Activated CD8-positive, alpha-beta T cell treated with anti-CD3 and anti-CD28 coated beads for 36 hours (primary cell): ENCODE data around the gene RAB1B. TPM values are rescaled to one million over a fixed set of nuclear protein-coding genes. Genes with fewer than 3 reads are reported as not detected.

ENCODE experiments used
- ATAC-seq: fragments of 200-7000 bp; cut with Tn5 transposase; one replicate; pipeline ENCODE4 v1.10.0; 2021; ENCODE audit warnings: mild to moderate bottlenecking, moderate library complexity
- CTCF ChIA-PET: fragments of 350-600 bp; sonication (Branson Sonifier 250); formaldehyde crosslinking; loops from one replicate; lab custom pipeline; 2021; ENCODE audit warnings: antibody characterized with exemption; lab: Charles Lee
- POLR2A ChIA-PET: fragments of 350-600 bp; sonication (Branson Sonifier 250); formaldehyde crosslinking; loops from one replicate; lab custom pipeline; 2021; ENCODE audit warnings: antibody characterized with exemption; lab: Charles Lee
- DNase-seq: peaks from one replicate; pipeline ENCODE4 v3.0.0-alpha.2; 2020
- H3K27ac Mint-ChIP-seq: one replicate; pipeline ENCODE4 v1.8.0; 2021; ENCODE audit warnings: mild to moderate bottlenecking, mixed read lengths
- H3K27me3 Mint-ChIP-seq: one replicate; pipeline ENCODE4 v1.8.0; 2021; ENCODE audit warnings: mixed read lengths
- H3K36me3 Mint-ChIP-seq: one replicate; pipeline ENCODE4 v1.8.0; 2021; ENCODE audit warnings: low read depth, mixed read lengths
- H3K4me1 Mint-ChIP-seq: one replicate; pipeline ENCODE4 v1.8.0; 2021; ENCODE audit warnings: low read depth, mixed read lengths
- H3K4me3 Mint-ChIP-seq: one replicate; pipeline ENCODE4 v1.8.0; 2021; ENCODE audit warnings: mild to moderate bottlenecking, moderate library complexity, mixed read lengths
- H3K9me3 Mint-ChIP-seq: one replicate; pipeline ENCODE4 v1.8.0; 2021; ENCODE audit warnings: mixed read lengths
- CTCF ChIP-seq: fragments of 200-600 bp; IDR thresholded peaks from one replicate; pipeline ENCODE4 v1.8.0; 2022; ENCODE audit warnings: antibody characterized with exemption, mild to moderate bottlenecking
- intact Hi-C: fragments of 100-400 bp; cut with micrococcal nuclease; formaldehyde crosslinking; loops from one replicate; pipeline ENCODE4 v1.10.0; 2022
- total RNA-seq, 2 experiments: library from RNA; stranded (reverse); gene quantifications; one replicate each; pipeline ENCODE4 v1.2.3, GENCODE V29; 2021

Gene RAB1B
- total RNA-seq, 2 experiments from 2014 or later: 97.9 to 98.2 TPM

GRCh38 chr11:66311965-66312548 lies 43.6 kb downstream of the RAB1B start:
- Mint-ChIP-seq H3K36me3 (peaks cover 7% of the 10 kb centered on the region), H3K27ac (peak overlapping the region; percentile 97), H3K4me3 (peak overlapping the region; percentile 80), H3K27me3 (no peaks in the 10 kb centered on the region), H3K4me1 (peaks cover 26% of the 10 kb centered on the region), H3K9me3 (no peaks in the 10 kb centered on the region)
- ChIA-PET CTCF (interaction anchor here (0.5 to 10.2 kb wide), 31 partner anchors 10 to 244 kb away, joined by 3 to 149 read pairs (median 5); partner anchors contain the start of genes B4GAT1, BRMS1, DPP3 and RIN1), POLR2A (interaction anchor here (0.5 to 6.9 kb wide), 19 partner anchors 10 to 466 kb away, joined by 3 to 38 read pairs (median 5); partner anchors contain the start of genes B4GAT1, BRMS1, RIN1 and SLC29A2)
- intact Hi-C loops: loop anchor here (5.0 kb wide), 2 partner anchors 35 to 75 kb away; partner anchors contain the start of genes B4GAT1 and BRMS1
- ATAC-seq: peak; percentile 68
- peak; percentile 33 for TF ChIP-seq CTCF
- peak; percentile 99 for DNase-seq

- Mint-ChIP-seq H3K4me3 (peak overlapping the region; percentile 80), H3K36me3 (peaks cover 7% of the 10 kb centered on the region), H3K9me3 (no peaks in the 10 kb centered on the region), H3K27me3 (no peaks in the 10 kb centered on the region), H3K4me1 (peaks cover 32% of the 10 kb centered on the region), H3K27ac (peak overlapping the region; percentile 97)
- ATAC-seq (peak; percentile 71), DNase-seq (peak; percentile 99)
- intact Hi-C loops: loop anchor here (5.0 kb wide), 2 partner anchors 35 to 75 kb away; partner anchors contain the start of genes B4GAT1 and BRMS1
- CTCF ChIA-PET: interaction anchor here (0.5 to 10.2 kb wide), 20 partner anchors 9 to 109 kb away, joined by 3 to 149 read pairs (median 8); partner anchors contain the start of genes B4GAT1, BRMS1, RIN1 and TMEM151A
- POLR2A ChIA-PET: interaction anchor here (0.5 to 6.9 kb wide), 24 partner anchors 10 to 467 kb away, joined by 3 to 38 read pairs (median 4); partner anchors contain the start of genes B4GAT1, BRMS1, RAB1B and RIN1
- TF ChIP-seq CTCF: no peak
Measured at GRCh38 chr11:66312549-66313320, 44.3 kb downstream of the RAB1B start.

- ChIA-PET POLR2A (interaction anchor here (1.0 to 6.9 kb wide), 18 partner anchors 9 to 258 kb away, joined by 3 to 38 read pairs (median 6); partner anchors contain the start of genes B4GAT1, BRMS1, RAB1B and RIN1), CTCF (interaction anchor here (1.0 to 10.2 kb wide), 11 partner anchors 9 to 125 kb away, joined by 3 to 149 read pairs (median 37); partner anchors contain the start of genes B4GAT1, BRMS1, MRPL11 and RIN1)
- ATAC-seq: no peak
- TF ChIP-seq CTCF: no peak
- no peaks in the 10 kb centered on the region for H3K9me3 Mint-ChIP-seq
- peak overlapping the region; percentile 80 for H3K4me3 Mint-ChIP-seq
- intact Hi-C loops: loop anchor here (5.0 kb wide), 2 partner anchors 34 to 74 kb away; partner anchors contain the start of genes B4GAT1 and BRMS1
- peak; percentile 51 for DNase-seq
- H3K27ac Mint-ChIP-seq: peak overlapping the region; percentile 97
- no peaks in the 10 kb centered on the region for H3K27me3 Mint-ChIP-seq
- peaks cover 39% of the 10 kb centered on the region for H3K4me1 Mint-ChIP-seq
- peaks cover 7% of the 10 kb centered on the region for H3K36me3 Mint-ChIP-seq
Measured at GRCh38 chr11:66313321-66314185, 45.1 kb downstream of the RAB1B start.

- Mint-ChIP-seq H3K36me3 (peaks cover 7% of the 10 kb centered on the region), H3K4me1 (peaks cover 45% of the 10 kb centered on the region), H3K9me3 (no peaks in the 10 kb centered on the region), H3K4me3 (peak overlapping the region; percentile 80), H3K27ac (peak overlapping the region; percentile 97), H3K27me3 (no peaks in the 10 kb centered on the region)
- CTCF ChIA-PET: interaction anchor here (1.0 to 10.2 kb wide), 6 partner anchors 8 to 125 kb away, joined by 3 to 149 read pairs (median 42); partner anchors contain the start of genes B4GAT1, BRMS1, MRPL11 and RIN1
- POLR2A ChIA-PET: interaction anchor here (1.3 to 6.9 kb wide), 10 partner anchors 10 to 107 kb away, joined by 3 to 38 read pairs (median 8); partner anchors contain the start of genes BRMS1, RAB1B, RIN1 and SLC29A2
- intact Hi-C loops: loop anchor here (5.0 kb wide), 2 partner anchors 33 to 73 kb away; partner anchors contain the start of genes B4GAT1 and BRMS1
- DNase-seq (no peak), ATAC-seq (no peak)
- no peak for TF ChIP-seq CTCF
Measured at GRCh38 chr11:66314186-66314501, 45.7 kb downstream of the RAB1B start.
